Measurements from ENCODE around the gene MRPS23. TPM values are rescaled to one million over a fixed set of nuclear protein-coding genes. Genes with fewer than 3 reads are reported as not detected.

The MRPS23 gene
- total and polyA plus RNA-seq, 9 of the 15 experiments (the other 6 are each of a cell fraction or from before 2014, with no cell fraction given): 59.1 to 298 (median 98.8) TPM

- 0 out of 2 replicates have a peak, but pooled peaks have one; percentile 6 for TF ChIP-seq RB1 (IDR thresholded peaks at IDR 0.05; ENCODE audit: low read depth)
- TF ChIP-seq MAX (CRISPR knock-in tag; IDR thresholded peaks at IDR 0.05): 0 out of 2 replicates have a peak, but pooled peaks have one; percentile 34
- peak; percentile 41; the same call in 1 of the 2 replicates for TF ChIP-seq SMARCC2 (IDR thresholded peaks at IDR 0.05; ENCODE audit: low read depth)
- no peak for TF ChIP-seq KLF13 (tag; IDR thresholded peaks at IDR 0.05; ENCODE audit: borderline replicate concordance, low read depth)
- TF ChIP-seq FOSL1 (tag; conservative IDR thresholded peaks at IDR 0.05): peak; percentile 88
- TF ChIP-seq CSDE1 (IDR thresholded peaks at IDR 0.05): no peak
- 0 out of 4 replicates have a peak, but pooled peaks have one; percentile 3 to 14 for TF ChIP-seq RAD21 (CRISPR knock-in tag; conservative IDR thresholded peaks at IDR 0.05 in 1 of 2, IDR thresholded peaks at IDR 0.05 in 1 of 2)
- 0 out of 2 replicates have a peak, but pooled peaks have one; percentile 22 for TF ChIP-seq RERE (CRISPR knock-in tag; IDR thresholded peaks at IDR 0.05; ENCODE audit: borderline replicate concordance)
- no peak for TF ChIP-seq CCAR2 (IDR thresholded peaks at IDR 0.05; ENCODE audit: low read depth, low read length)
- 0 out of 2 replicates have a peak, but pooled peaks have one; percentile 58 for TF ChIP-seq ZNF395 (CRISPR knock-in tag; IDR thresholded peaks at IDR 0.05)
- peak; percentile 71 for TF ChIP-seq ATF3 (IDR thresholded peaks at IDR 0.05)
- no peak for TF ChIP-seq ATF3 (CRISPR knock-in tag; conservative IDR thresholded peaks at IDR 0.05)
- no peak for TF ChIP-seq ZNF79 (CRISPR knock-in tag; IDR thresholded peaks at IDR 0.05; ENCODE audit: low read depth)
- TF ChIP-seq MBD2 (IDR thresholded peaks at IDR 0.05; ENCODE audit: borderline replicate concordance, low read depth): no peak
- no peak for TF ChIP-seq PURB (CRISPR knock-in tag; IDR thresholded peaks at IDR 0.05; ENCODE audit: low read depth)
- TF ChIP-seq ZNF3 (CRISPR knock-in tag; IDR thresholded peaks at IDR 0.05): no peak
- TF ChIP-seq MCM7 (IDR thresholded peaks at IDR 0.05): peak in 1 of 2 experiments; percentile 78; a peak in 1 of 4 replicates
- no peak for TF ChIP-seq E2F3 (CRISPR knock-in tag; IDR thresholded peaks at IDR 0.05)
These were observed 18.4 kb upstream of the MRPS23 start (continued) for GRCh38 chr17:57868007-57868909.

Data from K562 (cell line).